Mucosa of descending colon (tissue), 3 donors: Measurements from ENCODE around the gene ARL5A. TPM values are rescaled to one million over a fixed set of nuclear protein-coding genes. Genes with fewer than 3 reads are reported as not detected.

ENCODE experiments used
- ATAC-seq: fragments of 200-7000 bp; cut with Tn5 transposase; one replicate; pipeline ENCODE4 v1.9.1; 2020; ENCODE audit warnings: mild to moderate bottlenecking, moderate library complexity
- DNase-seq, 3 donors: peaks; one replicate each; pipeline ENCODE4 v3.0.0-alpha.2; 2020
- H3K36me3 ChIP-seq: fragments of 200-600 bp; one replicate; pipeline ENCODE4 v1.8.0; 2021; ENCODE audit warnings: low read depth, mild to moderate bottlenecking
- H3K4me1 ChIP-seq: fragments of 200-600 bp; one replicate; pipeline ENCODE4 v1.8.0; 2021; ENCODE audit warnings: low read depth, mild to moderate bottlenecking
- H3K4me3 ChIP-seq: fragments of 200-600 bp; one replicate; pipeline ENCODE4 v1.8.0; 2021; ENCODE audit warnings: mild to moderate bottlenecking
- H3K9me3 ChIP-seq: fragments of 200-600 bp; one replicate; pipeline ENCODE4 v1.8.0; 2021; ENCODE audit warnings: mild to moderate bottlenecking
- intact Hi-C, 2 donors: fragments of 100-400 bp; cut with DNase I in 1 of 2; cut with micrococcal nuclease in 1 of 2; formaldehyde crosslinking; loops; one replicate each; pipeline versions ENCODE4 v1.11.0 to v1.11.1; 2022; cut with DNase I, micrococcal nuclease
- total RNA-seq, 3 donors: library from RNA; stranded (reverse); fragmentation: NEBNext Ultra II Directional in 2 of 3; extraction: Animal tissue kit (Norgen Biotek cat#: 25700) in 2 of 3; gene quantifications; one replicate each; pipeline versions ENCODE4 v1.2.1 to v1.2.4, GENCODE V29; 2021 to 2023
- TF ChIP-seq, protein P1 (sequence below): fragments of 200-600 bp; IDR thresholded peaks from one replicate; pipeline ENCODE4 v1.8.0; 2022; ENCODE audit warnings: antibody characterized with exemption, mild to moderate bottlenecking
- donor health status: DM: no; HTN: no; CAD: no; lungs with moderate emphysema.
- donor health status: DM: no; HTN: no; CAD: no.
- donor health status: DM: no; HTN: yes; CAD: no.

ARL5A gene
- total RNA-seq, 3 donors from 2014 or later = 38.5 to 55.9 (median 39.5) TPM

DNA sequence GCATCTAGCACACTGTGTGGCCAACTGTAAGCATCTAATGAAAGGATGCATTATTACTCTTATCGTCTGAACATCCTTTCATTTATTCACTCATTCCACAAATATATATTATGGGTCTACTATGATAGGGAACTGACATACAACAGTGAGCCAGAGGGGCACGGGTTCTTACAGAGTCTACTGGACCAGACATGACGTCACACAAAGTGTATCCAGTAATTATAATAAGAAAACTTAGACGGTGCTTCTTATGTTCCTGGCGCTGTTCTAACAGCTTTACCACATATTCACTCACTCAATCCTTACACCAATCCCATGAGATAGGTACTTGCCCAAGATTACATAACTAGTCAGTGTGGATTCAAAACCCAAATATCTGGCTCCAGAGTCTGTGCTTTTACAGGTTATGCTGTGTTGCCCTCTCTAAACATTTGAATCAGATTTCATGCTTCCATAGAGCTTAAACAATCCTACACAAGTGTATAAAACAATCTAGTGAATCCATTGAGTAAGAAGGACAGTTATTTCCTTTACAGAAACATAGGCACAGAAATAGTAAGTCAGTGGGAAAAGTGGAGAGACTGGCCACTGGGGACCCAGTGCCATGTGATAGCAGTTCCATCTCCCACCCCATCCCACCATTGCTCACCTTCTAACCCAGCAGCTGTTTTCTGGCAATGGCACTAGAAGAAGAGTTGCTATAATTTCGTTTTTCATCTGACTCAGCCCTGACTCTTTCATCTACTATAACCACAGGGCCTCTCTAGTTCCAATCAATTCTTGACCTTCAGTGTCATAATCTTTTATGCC lies 24.2 kb upstream of the ARL5A start:
- intact Hi-C loops = no loop called here
- Histone ChIP-seq H3K9me3 (no peaks in the 10 kb centered on the region), H3K36me3 (no peaks in the 10 kb centered on the region), H3K4me1 (no peaks in the 10 kb centered on the region), H3K4me3 (no peak overlapping the region)
- no peak for DNase-seq
- TF ChIP-seq, protein P1, sequence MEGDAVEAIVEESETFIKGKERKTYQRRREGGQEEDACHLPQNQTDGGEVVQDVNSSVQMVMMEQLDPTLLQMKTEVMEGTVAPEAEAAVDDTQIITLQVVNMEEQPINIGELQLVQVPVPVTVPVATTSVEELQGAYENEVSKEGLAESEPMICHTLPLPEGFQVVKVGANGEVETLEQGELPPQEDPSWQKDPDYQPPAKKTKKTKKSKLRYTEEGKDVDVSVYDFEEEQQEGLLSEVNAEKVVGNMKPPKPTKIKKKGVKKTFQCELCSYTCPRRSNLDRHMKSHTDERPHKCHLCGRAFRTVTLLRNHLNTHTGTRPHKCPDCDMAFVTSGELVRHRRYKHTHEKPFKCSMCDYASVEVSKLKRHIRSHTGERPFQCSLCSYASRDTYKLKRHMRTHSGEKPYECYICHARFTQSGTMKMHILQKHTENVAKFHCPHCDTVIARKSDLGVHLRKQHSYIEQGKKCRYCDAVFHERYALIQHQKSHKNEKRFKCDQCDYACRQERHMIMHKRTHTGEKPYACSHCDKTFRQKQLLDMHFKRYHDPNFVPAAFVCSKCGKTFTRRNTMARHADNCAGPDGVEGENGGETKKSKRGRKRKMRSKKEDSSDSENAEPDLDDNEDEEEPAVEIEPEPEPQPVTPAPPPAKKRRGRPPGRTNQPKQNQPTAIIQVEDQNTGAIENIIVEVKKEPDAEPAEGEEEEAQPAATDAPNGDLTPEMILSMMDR = no peak
- ATAC-seq = no peak

DNA sequence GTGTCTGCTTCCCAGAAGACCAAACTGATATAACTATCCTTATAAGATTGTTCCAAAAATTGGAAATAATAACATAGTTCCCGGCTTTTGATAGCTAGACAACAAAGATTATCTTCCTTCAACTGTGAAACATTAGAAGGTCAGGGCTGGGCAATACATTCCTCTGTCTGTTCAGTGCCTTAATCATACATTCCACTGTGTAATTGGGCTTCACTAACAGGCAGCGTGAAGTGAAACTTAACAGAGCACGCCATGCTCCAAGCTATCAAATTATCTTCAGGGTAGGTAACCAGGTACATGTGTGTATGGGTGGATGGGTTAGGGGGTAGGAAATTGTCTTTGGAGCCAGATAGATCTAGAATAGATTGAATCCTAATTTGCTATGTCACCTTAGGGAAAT lies 23.5 kb upstream of the ARL5A start:
- no peaks in the 10 kb centered on the region for H3K36me3 ChIP-seq
- no peak for DNase-seq
- intact Hi-C loops = no loop called here
- H3K9me3 ChIP-seq = no peaks in the 10 kb centered on the region
- no peak overlapping the region for H3K4me3 ChIP-seq
- H3K4me1 ChIP-seq = no peaks in the 10 kb centered on the region
- TF ChIP-seq, protein P1 = no peak
- no peak for ATAC-seq

DNA sequence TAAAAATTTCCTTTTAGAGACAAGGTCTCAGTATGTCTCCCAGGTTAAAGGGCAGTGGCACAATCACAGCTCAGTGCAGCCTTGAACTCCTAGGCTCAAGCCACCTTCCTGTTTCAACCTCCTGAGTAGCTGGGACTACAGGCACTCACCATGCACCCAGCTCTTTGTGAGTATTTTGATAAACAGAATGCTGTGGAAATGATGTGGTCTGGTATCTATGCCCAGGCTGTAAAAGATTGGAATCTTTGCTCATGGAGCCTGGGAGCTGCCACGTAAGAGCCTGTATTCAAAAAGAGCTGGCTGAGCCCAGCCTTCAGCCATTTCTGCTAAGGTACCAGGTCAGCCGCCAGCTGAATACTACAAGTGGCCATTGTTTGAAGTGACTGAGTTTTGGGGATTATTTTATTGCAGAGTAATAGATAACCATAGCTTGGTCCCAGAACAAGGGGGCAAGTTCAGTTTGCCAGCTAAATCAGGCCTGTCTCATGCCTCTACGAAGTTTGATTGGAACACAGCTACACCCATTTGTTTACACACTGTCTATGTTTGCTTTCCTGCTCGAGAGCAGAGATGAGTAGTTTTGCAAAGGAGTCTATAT lies 21.3 kb upstream of the ARL5A start:
- DNase-seq (no peak), ATAC-seq (peak; percentile 84)
- no peaks in the 10 kb centered on the region for H3K36me3 ChIP-seq
- no peaks in the 10 kb centered on the region for H3K4me1 ChIP-seq
- intact Hi-C loops = no loop called here
- no peak overlapping the region for H3K4me3 ChIP-seq
- no peaks in the 10 kb centered on the region for H3K9me3 ChIP-seq
- TF ChIP-seq, protein P1 = no peak

DNA sequence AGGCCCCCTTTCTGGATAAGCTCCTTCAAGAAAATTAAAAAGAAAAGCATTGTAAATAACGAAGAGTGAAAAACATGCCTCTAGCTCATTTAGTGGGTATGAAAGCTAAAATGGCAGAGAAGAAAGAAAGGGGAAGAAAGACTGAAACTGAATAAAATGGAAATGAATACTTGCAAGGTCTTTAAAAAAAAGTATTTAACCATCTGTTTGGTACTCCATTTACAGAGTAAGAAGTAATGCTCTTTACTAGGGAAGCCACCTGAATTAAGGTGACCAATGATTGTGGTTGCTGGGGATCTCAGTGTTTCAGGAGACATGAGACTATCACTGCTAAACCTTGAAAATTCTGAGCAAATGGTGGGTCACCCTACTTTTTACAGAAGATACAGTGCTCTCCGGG lies 17.7 kb upstream of the ARL5A start:
- intact Hi-C loops = no loop called here
- Histone ChIP-seq H3K9me3 (no peaks in the 10 kb centered on the region), H3K4me1 (no peaks in the 10 kb centered on the region), H3K36me3 (no peaks in the 10 kb centered on the region), H3K4me3 (no peak overlapping the region)
- TF ChIP-seq, protein P1 = no peak
- DNase-seq (no peak), ATAC-seq (no peak)

DNA sequence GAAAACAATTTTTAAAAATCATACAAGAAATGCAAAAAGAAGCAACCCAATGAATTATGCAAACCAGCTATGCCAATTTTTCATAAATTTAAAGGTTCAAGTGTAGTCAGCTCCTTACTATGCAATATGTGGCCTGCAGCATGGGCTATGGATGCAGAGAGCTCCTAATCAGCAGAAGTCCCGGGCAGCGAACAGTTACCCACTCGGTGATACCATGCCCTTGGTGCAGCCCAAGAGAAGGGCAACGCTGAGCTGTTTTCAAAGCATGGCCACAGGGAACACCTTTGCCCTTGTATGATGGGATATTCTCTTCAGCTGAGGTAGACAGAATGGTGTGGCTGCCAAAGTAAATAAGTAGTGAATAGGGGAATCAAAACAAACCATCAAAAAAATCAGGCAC lies 17.3 kb upstream of the ARL5A start:
- no peaks in the 10 kb centered on the region for H3K4me1 ChIP-seq
- H3K4me3 ChIP-seq = no peak overlapping the region
- intact Hi-C loops = no loop called here
- no peaks in the 10 kb centered on the region for H3K36me3 ChIP-seq
- ATAC-seq (no peak), DNase-seq (no peak)
- no peaks in the 10 kb centered on the region for H3K9me3 ChIP-seq
- TF ChIP-seq, protein P1 = no peak
